ENCODE data around the gene LYPD5.

The LYPD5 gene

DNA sequence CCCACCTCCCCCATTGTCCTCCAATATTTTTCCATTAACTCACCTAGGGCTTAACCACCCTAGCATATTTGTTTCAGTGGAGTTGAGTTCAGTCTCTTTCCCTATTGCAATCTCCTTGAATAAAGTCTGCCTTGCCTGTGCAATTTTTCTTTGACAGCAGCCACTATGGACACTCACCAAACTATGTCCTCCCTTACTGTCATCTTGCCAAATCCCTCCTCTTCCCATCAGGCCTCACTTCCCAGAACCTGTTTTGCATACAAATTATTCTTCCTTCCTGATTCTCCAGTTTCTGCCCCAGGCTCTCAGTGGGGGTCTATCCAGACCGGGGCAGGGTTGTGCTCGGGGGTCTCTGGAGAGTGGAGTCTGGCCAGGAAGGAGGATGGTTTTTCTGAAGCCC is 2.2 kb upstream of the LYPD5 start:
- no peak for DNase-seq

DNA sequence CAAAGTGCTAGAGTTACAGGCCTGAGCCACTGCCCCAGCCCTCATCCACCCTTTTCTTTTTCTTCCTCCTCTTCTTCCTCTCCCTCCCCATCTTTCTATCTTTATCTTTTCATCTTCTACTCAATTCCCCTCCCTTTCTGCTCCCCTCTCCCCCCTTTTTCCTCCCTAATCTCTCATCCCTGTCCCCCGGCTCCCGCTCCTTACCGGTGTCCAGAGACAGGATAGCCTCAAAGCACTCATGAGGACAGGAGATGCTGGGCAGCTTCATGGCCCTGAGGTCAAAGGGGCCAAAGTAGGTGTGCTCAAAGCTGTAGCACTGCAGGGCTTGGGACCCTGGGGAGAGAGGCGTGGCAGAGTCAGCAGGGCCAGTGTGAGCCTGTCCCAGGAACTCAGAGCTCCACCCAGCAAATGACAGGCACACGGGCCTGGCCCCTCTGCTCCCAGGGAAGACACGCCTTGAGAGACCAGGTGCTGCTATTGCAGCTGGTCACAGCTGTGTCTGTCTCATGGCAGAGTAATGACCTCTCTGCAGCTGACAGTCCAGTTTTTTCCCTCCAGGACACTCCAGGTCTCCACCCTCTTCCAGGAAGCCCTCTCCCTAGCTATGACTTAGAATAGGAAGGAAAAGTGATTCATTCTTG is 2.6 kb downstream of the LYPD5 start:
- DNase-seq, result no peak

DNA sequence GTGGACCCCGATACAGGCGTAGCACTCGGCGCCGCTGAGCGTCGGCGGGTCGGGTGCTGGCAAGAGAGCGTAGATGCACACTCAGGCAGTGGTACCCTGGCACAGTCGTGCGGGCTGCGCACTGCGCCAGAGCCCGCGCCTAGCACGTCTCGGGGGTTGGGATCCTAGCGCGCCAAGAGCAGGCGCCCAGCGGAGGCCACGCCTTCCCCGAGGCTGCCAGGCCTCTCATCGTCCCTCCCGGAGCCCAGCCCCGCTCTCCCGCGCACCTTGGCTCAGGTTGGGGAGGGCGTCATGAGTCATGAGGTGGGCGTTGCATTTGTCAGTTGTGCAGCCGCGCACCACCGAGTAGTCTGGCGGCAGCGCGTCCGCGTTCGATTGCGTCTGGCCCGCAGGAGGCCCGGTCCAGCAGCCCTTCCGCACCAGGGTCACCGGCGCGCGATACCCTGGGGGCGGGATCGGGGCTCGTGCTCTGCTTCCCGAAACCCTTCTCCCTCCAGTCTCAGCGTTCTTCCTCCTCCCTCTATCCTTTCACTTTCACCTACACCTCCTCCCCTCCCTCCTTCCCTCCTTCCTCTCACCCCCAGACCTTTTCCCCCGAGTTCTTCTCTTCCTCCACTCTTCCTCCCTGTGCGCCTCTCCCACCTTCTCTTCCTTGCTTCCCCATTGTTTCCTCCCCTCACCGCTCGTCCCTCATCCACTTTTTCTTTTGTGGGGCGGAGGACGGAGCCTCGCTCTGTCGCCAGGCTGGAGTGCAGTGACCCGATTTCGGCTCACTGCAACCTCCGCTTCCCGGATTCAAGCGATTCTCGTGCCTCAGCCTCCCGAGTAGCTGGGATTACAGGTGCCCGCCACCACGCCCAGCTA is 3.5 kb downstream of the LYPD5 start:
- DNase-seq, result no peak

DNA sequence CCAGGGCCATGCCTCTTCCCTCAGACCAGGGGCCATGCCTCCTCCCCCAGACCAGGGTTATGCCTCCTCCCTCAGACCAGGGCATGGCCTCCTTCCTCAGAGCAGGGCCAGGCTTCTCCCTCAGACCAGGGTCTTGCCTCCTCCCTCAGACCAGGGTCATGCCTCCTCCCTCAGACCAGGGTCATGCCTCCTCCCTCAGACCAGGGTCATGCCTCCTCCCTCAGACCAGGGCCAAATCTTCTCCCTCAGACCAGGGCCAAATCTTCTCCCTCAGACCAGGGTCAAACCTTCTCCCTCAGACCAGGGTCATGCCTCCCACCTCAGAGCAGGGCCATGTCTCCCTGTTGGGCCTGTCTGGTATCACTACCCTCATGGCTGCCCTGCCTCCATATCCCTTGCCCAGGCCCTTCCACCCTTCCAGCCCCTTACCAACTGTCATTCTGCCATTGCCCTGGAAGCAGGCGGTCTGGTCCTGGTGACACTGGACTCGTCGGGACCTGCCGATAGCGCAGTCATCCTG is 4.2 kb downstream of the LYPD5 start:
- DNase-seq, result no peak

DNA sequence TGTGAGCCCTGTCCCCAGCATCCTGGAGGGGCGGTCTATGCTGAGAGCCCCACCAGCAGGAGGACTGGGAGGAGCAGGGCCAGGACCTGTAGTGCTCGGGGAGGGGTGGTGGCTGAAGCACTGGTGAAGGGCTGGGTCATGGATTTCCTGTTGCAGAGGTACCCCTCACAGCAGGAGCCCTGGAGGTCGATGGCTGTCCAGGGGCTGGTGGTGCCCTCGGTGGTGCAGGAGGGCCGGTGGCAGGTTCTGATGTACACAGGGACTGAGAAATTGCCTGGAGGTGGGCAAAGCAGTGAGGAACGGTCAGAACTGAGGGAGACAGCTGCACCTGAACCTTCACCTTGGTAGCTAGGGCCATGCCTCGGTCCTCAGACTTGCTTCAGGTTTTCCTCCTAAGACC is 4.7 kb downstream of the LYPD5 start:
- DNase-seq, result no peak

DNA sequence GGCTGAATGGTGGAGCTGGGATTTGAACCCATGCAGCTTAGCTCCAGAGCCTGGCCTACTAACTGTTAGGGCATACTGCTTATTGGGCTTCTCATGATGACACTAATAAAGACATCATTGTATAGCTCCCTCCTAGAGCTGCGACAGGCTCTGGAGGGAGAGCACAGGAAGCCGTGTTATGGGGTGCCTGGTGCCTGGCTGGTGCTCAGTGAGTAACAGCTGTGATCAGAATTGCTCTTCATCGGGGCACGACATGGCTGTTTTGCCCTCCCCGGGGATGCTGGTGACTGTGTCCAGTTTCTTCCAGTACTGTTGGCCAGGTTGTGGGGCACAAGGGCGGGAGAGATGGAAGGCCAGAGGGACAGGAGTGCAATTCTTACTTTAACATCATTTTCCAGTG is 5.1 kb downstream of the LYPD5 start:
- DNase-seq, result no peak

DNA sequence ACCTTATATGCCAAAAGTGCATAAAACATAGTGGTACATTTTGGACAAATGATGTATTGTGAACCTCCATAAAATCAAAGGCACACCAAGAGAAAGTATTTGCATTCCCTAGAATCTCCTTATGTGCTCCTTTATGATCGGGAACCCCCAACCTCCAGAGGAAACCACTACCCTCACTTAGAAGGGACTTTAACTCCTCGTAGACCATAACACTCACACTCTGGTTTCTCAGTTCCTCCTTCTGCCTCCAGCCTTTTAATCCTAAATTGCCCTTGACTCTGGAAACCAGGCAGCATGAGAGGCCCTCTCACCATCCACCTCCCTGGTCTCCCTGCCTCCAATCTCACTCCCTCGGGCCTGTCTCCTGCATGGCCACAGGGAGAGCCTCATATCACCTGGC is 11.7 kb downstream of the LYPD5 start:
- no peak for DNase-seq

DNA sequence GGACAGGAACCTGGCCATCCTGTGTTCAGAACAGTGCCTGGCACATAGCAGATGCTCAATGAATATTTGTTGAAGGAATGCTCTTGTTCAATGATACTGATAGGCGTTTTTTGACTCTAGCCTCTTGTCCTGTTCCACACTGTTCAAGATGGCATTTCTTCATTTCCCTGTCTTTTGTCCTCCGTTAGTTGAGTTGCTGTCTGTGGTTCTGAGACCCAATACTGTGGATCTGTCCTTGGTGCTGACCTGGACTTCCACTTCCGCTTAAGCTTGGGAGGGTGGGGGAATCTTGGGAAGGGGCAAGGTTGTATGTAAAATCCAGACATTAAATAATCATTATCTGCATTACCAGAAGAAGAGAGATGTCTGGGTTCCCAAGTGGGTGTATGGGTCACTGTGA is 13.2 kb downstream of the LYPD5 start:
- DNase-seq, result no peak

DNA sequence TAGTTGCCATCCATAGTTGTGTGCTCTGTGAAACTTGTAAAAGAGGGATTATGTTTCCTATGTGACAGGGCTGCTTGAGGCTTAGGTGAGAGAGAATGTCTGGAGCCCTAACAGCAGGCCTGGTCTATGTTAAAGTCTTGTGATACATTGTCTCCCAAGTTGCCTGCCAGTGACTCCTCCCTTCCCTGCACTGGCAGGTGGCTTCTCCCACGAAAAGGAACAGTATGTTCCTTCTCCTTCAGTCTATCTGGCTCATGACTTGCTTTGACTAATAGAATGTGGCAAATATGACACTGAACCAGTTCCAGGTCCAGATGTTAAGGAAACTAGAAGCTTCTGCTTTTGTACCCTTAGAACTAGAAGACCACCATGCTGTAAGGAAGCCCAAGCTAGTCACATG is 15.6 kb downstream of the LYPD5 start:
- no peak for DNase-seq

DNA sequence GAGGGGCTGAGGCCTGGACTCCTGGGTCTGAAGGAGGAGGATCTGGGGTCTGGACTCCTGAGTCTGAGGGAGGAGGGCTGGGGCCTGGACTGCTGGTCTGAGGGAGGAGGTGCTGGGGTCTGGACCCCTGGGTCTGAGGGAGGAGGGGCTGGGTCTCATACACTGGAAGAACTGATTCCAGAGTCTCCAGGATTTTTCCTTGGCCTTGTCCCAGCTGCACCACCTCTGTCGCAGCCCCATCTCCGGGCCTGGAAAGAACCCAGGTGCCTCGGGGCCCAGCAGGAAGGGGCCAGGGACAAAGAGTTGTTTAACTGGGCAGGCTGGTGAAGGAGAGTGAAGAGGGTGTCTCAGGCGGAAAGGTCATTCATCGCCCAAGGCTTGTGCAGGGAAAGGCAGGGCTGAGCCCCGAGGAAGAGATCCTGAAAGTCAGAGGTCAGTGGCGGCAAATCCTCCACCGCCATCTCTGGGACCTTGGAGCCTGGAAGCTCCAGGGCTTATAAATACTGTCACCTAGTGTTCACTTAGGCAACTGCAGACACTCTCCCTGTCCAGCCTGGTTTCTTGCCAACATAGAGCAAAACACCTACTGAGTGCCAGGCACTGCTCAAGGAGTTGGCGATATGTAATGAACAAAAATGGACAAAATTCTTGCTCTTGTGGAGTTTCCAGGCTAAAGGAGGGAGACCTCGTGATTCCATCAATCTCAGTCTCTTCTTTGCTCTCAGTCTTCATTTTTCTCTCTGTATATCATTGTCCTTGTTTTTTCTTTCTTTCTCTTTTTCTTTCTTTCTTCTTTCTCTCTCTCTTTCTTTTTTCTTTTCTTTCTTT is 17.1 kb downstream of the LYPD5 start:
- DNase-seq, result peak; percentile 18

DNA sequence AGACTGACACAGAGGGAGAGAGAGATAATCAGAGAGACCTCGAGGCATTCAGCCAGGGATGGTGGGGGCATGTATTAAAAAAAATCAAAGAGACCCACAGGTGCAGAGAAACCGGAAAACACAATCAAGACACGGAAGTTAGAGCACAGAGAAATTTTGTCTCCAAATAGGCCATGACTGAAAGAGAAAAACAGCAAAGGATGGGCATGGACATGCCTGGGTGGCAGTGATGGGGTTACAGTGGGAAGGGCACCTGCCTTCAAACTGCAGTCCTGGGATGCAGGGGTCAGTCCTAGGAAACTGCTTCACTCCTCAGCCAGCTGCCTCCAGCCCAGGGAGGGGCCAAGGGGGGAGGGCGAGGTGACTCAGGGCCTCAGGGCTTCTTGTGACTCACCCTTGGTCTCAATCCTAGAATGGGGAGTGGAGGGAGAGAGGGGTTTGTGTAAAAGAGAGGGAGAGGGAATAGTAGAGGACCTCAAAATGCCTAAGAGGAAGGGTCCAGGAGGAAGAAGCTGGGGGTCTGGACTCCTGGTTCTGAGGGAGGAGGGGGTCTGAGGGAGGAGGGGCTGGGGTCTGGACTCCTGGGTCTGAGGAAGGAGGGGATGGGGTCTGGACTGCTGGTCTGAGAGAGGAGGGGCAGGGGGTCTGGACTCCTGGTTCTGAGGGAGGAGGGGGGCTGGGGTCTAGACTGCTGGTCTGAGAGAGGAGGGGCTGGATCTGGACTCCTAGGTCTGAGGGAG is 17.8 kb downstream of the LYPD5 start:
- DNase-seq, result peak; percentile 15

DNA sequence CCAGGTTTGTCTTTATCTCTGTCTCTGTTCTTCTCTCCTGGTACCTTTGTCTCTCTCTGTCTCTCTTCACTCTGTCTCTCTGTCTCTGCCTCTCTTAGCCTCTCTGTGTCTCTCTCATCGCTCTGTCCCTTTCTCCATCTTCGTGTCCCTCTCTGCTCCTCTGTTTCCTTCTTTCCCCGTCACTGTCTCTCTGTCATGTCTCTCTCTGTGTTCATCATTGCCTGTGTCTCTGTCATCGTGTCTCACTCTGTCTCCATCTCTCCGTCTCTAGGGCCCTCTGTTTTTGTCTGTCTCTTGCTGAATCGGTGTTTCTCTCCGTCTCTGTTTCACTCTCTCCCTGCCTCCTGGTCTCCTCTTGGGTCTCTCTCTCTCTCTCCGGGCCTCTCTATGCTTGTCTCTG is 18.6 kb downstream of the LYPD5 start:
- no peak for DNase-seq

DNA sequence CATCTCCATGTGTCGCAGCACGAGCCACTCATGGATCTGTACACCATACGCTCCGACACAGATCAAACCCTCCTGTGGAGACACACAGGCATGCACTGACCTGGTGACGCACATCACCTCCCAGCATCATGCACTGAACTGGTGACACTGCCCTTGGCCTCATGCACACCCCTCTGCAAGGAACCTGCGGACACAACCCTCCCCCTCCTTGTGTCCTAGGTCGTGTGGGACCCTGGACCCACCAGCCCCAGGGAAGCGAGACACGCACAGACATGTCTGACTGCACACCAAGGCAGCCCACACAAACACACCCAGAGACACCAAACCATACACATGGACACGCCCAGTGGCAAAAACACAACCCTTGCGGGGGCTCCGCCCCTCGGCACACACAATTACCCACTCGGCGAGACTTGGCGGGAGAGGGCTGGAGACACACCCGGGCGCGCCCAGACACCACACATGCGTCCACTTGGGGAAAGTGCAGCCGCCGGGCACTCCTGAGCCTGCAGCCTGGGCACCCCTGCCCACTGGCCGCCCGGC is 19.5 kb downstream of the LYPD5 start:
- no peak for DNase-seq

DNA sequence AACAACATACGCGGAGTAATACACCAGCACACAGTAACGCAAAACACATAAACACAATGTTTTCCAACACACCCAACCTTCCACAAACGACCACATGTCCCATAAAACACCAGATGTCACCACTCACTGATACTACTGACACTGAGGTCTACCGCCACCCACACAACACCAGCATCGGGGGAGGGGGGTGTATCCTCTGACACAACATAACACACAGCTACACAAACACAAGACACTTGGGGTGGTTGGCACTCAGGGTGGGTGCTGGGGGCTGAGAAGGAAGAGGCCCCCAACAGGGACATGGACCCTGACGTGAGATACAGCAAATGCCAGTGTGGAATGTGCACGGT is 20.0 kb downstream of the LYPD5 start:
- no peak for DNase-seq

DNA sequence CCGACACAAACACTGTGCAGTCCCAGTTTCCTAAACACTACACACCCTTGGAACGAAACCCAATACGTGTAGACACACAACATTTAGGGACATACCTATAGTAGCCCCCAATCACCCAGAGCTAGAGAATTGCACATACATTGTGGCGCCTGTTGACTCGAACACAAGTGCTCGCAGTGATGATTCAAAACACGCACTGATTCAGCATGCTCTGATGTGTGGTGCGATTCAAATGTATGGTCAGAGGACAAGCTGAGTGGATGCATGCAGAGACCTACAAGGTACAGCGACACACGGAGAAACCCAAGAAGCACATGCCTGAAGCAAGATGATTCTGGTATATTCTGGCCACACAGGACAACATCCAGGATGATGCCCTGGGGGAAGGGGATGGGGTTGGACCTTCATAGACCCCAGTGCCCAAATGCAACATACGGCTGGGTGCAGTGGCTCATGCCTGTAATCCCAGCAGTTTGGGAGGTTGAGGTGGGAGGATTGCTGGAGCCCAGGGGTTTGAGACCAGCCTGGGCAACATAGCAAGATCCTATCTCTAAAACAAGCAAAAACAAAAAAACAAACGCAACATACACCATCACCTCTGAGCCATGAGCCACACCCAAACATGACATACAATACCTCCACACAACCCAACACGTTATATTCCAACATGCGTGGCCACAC is 20.5 kb downstream of the LYPD5 start:
- no peak for DNase-seq

DNA sequence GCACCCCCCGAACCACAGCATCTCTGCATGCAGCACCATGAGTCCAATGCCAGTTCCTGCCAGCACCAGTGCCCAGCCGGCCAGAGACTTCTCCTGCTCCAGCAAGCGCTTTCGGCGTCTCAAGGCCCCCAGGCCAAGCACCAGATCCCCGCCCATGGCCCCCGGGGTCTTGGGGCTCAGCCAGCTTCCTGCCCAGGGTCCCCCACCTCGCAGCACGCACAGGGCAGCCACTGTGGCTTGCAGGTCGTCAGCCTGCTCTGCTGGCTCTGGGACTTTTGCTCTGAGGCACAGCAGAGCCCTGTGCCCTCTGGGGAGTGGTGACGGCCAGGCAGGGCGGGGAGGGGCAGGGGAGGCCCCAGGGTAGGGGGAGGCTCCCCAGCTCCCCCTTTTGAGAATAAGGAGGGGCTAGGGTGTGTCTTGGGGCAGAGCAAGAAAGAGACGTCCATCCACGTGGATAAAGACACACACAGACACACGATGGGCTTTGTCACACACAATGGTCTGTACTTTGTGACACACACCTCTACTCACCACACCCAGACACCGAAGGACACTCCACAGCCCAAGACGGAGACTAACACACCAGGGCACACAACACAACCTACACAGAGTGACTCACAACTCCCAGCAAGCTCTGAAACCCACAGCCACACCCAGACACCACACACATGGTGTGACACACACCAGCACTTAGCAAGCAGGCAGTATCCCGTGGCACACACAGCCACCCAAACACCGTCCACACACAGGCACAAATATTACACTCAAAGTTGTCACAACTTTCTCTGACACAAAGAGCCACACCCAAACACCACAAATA is 21.3 kb downstream of the LYPD5 start, which contains the start of gene KCNN4:
KCNN4 (minus strand) TSS at position 268 of the 820 bp plus-strand sequence; CDS start at position 156, 112 bp downstream.
- no peak for DNase-seq

DNA sequence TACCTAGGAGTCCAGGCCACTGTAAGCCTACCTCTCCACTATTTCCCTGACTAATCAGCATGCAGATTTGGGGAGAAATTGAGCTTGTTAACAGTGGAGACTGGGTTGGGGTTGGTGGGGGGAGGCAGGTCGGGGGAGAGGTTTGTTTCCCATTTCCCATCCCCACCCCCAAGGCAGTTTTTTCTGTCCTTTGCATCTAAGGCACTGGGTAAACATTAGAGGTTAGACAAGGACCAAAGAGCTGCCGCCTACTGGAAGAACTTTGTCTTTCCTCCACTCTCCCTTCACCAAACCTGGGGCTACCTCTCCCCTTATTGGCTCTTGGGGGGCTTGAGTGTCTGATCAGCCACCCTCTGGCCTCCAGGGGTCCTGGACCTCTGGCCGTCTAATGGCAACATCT is 22.4 kb downstream of the LYPD5 start:
- DNase-seq, result no peak

DNA sequence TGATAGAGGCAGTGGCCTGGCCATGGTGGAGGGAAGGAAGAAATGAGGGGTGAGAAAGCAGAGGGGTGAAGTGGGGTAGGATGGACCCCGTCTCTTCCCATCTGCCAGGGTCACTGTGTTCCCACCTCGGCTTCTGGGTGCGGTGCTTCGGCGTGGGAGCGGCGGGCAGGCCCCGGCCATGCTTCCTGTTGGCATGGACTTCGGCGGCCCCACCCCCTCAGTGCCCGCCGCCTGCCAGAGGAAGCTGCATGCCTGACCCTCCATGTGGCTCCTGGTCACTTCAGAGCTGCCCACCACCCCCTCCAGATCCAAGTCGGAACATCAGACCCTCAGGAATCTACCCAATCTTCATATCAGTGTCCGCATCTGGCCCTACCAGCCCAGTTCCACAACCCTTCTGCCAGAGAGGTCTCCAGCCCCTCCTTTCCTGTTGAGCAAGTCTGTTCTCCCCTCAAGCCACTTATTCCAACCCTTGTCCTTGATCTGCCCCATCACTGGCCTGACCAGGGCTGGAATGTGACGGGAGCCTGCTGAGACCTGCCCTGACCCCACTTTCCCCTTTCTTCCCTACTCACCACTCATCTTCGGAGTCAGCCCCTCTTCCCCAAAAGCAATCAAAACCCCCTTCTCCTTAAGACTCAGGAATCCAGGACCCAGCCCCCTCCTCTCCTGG is 23.0 kb downstream of the LYPD5 start:
- no peak for DNase-seq

DNA sequence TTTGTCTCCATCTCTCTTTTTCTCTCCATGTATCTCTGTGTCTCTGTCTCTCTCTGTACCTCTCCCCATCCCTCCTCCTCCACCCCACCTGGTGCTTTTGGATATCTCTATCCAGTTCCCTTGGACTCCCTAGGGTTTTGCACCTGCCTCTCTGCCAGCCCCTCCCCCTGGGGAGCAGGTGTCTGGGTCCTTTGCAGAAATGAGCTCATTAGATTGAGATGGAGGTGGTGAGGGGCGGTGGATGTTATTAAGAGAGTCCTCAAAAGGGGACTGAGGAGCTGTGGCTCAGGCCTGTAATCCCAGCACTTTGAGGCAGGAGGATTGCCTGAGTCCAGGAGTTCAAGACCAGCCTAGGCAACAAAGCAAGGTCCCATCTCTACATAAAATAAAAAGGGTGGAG is 23.6 kb downstream of the LYPD5 start:
- DNase-seq, result no peak

DNA sequence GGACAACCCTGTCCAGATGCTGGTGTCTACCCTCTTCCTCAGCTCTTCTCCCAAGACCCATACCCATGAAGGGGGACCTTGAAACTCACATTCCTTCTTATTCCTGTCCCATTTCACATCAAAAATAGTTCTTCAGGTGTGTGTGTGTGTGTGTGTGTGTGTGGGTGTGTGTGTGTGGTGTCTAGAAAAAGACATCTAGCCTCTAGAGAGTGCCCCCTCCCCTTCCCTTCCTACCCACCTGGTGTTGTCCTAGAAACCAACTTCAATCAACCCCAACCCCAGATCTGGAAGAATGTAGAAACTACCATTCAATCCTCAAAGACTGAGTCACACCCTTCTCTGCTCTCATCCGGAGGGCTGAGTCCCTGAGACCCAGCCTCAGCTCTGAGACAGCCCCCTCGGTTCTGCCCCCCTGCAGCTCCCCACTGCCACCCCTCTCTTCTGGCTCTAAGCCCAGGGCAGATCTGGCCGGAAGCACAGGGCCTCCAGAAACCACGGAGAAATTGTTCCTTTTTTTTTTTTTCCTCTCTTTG is 25.0 kb downstream of the LYPD5 start:
- no peak for DNase-seq
